CD1c-positive myeloid dendritic cell (primary cell): Measurements from ENCODE around the gene PRKCQ.
A peak's percentile ranks its signal among the peaks of the same experiment; 100 is the strongest.
"Not testable (repeated sequence)": the region's sequence is repeated elsewhere in the genome, so short reads cannot be mapped to it uniquely, and the experiment has no call there.

ENCODE experiments used
- DNase-seq: peaks from one replicate; pipeline ENCODE4 v3.0.0-alpha.2; 2016; ENCODE audit errors: extremely low spot score

PRKCQ gene

DNA sequence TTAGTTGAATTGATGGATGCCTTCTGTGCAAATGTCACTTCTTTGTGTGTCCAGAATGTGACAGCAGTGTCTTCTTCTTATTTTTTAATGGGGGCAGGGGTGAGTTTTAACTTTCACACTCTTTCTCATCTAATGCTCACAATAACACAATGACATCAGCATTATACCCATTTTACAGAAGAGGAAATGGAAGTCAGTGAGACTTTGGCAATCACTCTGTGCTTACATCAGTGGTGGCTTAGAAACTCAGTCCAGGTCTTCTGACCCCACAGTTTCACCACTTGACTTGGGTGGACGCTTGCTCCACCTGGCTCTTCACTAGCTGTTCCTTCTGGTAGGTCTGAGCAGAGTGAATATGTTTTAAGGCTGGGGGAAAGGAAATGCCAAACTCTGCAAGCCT lies 124.0 kb downstream of the PRKCQ start:
- DNase-seq, result no peak

DNA sequence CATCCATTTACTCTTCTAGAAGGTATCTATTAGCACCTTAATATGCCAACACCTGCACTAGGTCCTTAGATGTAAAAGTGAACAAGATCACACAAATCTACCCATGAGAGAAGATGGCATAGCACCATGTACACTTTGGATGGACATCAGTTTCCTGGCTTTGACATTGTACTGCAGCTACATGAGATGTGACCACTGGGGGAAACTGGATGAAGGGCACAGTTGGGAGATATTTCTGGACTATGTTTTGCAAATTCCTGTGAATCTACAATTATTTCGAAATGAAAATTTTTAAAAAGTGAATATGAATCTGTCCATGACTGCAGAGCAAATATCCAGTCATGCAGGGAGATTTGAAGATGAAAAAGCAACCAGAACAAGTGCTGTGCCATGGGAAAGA lies 124.5 kb downstream of the PRKCQ start:
- DNase-seq, result no peak

DNA sequence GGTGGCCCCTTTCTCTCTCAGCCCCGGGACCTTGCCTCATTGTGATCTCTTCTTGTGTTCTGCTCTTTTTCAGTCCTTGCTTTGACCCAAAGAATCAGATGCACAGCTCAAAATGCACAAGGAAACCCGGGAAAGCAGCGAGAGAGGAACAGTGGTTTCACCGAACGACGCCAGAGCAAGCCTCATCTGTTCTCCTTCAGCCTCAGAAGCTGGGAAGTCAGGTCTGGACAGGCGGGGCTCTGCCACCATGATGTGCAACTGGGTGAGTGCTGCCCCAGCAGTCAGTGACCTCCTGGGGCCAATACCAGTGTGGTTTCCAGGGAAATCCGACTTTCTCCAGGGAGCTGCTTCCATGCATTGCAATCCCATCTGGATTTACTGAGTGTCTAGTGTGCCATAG lies 133.4 kb downstream of the PRKCQ start:
- no peak for DNase-seq

DNA sequence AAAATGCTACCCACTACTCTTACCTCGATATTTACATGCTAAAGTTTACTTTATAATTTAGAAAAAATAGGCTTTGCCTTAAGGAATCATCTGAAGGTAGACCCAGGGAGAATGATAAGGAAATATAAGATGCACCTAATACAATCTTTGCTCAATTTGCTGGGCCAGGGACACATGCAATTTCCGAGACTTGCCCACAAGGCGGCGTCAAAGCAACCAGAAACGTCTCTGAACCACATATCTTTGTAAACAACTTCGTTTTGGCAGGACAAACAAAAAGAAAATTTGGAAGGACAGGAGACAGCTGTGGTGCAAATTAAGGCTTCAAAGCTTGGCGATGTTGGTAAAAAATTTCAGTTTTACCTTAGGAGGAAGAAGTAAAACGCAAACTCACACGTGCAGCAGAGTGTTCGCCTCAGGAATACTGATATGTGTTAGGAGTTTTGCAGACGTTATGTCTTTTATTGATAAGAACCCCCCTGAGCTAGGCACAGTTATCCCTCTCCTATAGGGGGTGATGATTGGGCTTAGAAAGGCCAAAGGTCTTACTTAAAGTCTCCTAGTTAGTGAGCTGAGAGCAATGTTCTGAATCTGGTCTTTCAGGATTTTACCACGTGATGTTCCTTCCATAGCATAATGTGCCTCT lies 134.3 kb downstream of the PRKCQ start:
- peak; percentile 48 for DNase-seq

DNA sequence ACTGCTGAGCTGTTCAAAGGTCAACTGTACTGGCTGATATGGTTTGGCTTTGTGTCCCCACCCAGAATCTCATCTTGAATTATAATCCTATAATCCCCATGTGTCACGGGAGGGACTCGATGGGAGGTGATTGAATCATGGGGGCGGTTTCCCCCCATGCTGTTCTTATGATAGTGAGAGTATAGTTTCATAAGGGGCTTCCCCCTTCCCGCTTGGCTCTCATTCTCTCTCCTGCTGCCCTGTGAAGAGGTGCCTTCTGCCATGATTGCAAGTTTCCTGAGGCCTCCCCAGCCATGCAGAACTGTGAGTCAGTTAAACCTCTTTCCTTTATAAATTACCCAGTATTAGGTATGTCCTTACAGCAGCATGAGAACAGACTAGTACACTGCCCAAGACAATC lies 140.2 kb downstream of the PRKCQ start:
- not testable (repeated sequence) for DNase-seq

DNA sequence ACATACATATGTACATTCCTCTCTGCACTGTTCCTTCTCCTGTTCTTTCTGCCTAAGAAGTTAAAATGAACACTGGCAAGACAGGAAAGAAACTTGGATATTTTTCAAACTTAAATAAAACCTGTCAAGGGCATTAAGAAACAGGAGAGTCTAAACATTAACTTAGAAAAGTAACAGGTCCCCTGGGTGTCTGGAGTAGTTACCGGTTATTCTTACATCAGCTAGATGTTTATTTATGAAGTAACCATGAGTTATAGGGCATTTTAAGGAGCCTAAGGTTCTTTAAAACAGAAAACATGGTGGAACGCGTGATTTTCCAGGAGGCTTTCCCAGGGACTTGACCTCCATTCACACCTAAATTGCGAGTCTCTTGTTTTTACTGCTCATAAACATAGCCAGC lies 148.2 kb downstream of the PRKCQ start:
- no peak for DNase-seq

DNA sequence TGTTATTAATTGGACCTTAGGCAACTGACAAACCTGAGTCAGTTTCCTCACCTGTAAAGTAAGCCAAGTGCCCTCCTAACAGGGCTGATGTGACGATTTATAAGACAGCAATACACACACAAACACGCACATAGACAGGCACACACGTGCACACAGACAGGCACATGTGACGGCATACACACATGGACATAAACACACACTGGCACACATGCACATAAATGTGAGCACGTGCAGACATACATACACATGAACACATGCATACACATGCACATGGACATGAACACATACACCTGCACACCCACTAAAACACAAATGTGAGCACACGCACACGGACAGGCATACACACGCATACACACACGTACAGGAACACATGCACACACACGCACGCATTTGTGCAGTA lies 148.9 kb downstream of the PRKCQ start:
- DNase-seq, result no peak

DNA sequence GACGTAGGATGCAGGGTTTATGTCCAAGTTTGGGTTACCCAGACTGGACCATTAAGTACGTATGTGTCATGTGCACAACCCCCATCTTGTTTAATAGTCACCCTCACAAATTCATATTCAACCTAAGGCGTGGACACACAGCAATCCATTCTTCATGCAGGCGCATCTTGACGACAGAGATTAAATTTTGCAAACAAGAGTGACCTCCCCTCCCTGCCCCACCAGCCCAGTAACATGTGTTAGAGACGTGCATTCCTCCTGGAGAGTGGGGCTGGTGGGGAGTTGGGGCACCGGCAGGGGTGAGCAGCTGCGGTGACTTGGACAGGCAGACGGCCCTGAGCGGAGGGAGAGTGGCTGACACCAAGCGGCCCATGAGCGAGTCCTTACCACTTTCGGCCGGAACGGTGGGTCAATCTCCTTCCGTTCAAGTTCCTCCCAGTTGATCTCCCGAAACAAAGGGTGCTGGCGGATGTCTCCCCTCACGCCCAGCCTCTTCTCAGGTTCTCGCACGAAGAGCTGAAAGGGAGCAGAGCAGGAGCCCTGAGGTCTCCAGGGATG lies 149.6 kb downstream of the PRKCQ start:
- no peak for DNase-seq

DNA sequence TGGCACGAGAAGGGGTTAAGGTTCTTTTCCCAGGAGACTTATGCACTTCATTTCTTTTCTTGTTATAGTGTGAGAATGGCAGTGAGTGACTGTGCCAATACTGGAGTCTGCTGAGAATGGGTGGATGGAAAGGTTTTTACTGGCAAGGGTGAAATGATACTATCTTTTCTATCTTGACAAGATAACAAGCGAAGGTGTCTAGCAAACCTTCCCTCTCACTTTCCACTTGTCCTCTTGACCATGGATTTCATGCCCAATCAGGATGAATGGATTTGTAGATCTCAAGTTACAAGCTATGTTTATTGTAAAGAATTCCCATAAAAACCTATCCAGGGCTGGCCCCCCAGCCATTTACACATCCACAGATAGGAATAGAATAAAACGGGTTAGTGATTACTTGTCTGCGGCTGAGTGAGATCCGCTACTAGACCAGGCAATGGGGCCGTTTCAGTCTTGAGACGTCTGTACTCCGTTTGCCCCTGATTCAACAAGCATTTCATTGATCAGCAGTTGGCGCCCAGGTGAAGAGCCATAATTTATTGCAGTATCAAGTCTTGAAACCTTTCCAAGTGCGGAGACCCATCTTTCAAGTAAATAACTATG lies 152.6 kb downstream of the PRKCQ start:
- DNase-seq, result no peak

DNA sequence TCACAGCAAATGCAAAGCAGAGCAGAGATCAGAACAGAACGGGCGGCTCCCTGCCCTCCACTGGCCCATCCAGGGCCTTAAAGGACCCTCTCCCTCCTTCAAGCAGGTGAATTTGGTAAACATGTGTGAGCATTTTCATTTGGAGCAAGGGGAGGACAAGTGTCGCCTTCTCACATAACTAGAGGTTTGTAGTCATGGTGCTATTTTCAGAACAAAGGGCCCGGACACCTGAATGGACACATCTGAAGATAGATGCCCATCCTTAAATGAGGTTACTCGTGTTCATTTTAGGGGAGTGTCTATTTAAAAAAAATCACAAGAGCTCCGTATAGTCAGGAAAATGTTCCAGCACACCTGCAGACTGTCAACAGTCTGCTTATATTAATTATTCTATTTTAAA lies 153.8 kb downstream of the PRKCQ start:
- DNase-seq, result no peak

DNA sequence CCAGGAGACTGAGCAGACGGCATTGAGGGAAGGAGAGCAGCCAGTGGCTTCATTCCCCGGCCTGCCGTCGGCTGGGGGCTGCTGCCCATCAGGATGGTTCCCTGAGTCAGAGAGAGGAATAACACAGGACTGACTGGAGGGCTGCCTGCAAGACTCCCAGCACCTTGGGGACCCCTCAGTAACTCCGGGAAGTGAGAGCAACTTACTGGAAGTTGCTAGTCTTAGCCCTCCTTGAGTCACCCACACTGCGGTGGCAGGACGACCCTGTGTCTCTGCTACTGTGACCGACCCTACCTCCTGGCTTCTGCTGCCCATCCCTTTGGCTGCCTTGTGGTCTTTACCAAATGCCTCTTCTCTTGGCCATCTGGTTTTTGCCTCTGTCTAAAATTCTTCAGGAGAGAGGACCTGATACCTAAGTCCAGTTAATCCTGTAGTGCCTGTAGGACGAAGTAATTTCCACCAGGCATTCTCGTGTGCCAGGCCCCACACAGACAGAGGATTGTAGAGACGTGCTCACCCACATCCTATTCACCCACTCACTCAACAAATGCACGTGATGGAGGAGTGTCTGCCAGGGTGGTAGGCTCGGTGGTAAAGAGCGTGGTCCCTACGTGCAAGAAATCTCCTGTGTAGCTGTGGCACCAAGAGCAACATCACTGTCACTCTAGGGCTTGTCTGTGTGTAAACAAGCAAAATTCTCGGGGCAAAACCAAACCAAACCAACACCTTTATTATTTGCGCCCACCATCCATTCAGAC lies 156.5 kb downstream of the PRKCQ start:
- DNase-seq, result no peak

DNA sequence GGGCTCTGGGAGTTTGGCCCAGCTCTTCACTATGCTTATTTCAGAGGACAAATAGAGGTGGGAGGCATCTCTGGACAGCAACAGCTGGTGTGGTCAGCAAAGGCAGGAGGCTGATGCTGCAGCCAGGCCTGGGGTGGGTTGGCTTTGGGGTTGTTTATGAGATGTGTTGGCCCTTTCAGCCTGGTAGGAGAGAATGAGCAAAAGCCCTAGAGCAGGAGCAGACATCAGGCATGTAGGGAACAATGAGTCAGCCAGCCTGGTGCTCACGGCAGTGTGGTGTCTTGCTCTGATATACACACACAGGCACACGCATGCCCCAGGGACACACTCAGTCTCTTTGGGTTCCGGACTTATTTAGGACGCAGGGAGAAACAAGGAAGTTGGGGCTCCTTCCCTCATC lies 157.1 kb downstream of the PRKCQ start:
- DNase-seq, result no peak

DNA sequence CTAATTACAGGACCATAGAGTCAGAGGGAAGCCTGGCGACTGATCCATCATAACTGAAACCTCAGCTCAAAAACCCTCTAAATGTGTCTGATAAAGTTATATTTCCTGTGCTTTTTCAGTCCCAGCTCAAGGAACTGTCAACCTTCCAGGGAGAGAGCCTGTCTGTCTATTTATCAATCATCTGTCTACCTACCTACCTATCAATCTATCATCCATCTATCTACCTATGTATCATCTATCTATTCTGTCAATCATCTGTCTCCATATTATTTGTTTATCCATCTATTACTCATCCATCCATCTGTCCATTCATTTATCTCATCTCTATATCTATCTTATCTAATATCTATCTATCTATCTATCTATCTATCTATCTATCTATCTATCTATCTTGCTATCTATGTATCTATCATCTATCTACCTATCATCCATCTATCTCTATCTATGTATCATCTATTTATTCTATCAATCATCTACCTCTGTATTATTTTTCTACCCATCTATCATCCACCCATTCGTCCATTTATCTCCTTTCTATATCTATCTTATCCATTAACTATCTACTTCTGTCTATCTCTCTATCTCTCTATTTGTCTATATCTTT lies 161.4 kb downstream of the PRKCQ start:
- DNase-seq, result no peak

DNA sequence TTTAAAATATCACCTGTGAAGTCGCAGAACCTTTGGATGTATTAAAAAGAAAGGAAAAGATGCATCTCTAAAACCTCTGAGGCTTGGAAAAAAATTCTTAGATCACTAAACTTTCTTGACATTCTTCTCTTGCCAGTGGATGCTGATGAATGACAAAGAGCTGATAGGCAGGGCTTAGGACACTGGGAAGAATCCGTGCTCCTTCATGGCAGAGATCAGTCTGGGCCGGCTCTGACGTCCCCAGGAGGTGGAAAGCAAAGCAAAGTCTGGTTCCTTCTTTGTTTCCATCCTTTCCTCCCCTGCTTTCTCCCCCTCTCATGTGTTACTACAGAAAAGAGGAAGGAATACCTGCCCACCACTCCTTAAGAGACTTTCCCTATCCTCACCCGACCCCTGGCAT lies 161.9 kb downstream of the PRKCQ start:
- DNase-seq, result no peak

DNA sequence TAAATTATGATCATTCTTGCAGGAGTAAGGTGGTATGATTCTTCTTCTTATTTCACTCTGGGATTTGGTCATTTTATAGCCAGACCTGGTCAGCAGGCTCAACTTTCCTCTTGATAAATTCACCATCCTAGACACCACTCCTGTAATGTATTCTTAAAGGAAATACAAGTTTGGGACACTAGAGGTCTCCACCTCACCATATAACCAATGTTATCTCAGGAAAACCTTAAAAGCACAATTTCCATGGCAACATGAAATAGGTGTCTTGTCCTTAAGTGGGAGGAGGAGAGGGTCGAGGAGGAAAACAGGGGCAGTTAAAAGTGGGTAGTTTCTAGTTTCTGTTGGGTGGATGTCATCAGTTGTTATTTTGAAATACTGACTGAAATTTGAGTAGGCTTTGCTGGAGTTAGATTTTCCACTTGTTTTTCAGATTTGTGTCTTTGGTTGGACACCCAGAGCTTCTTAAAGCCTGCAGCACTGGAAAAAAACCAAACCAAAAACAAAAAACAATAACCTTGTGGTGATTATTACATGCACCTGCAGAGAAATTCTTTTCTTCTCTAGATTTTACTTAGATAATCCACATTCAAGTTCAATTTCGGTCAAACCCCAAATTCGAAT lies 163.1 kb downstream of the PRKCQ start:
- DNase-seq, result peak; percentile 73

DNA sequence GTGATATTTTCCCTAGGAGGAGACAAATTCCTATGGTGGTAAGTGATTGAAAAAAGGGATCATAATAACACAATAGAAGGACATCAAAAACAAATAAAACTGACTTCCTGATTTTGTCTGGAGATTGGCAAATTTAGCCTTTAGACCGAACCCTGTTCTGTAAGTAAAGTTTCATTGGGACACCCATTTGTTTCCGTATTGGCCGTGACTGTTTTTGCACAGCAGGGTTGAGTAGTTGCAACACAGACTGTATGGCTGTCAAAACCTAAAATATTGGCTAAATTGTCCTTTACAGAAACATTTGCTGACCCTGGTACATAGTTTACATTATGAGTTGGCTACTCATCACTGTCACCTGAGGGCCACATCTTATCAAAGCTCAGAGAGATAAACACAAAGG lies 168.6 kb downstream of the PRKCQ start:
- no peak for DNase-seq

DNA sequence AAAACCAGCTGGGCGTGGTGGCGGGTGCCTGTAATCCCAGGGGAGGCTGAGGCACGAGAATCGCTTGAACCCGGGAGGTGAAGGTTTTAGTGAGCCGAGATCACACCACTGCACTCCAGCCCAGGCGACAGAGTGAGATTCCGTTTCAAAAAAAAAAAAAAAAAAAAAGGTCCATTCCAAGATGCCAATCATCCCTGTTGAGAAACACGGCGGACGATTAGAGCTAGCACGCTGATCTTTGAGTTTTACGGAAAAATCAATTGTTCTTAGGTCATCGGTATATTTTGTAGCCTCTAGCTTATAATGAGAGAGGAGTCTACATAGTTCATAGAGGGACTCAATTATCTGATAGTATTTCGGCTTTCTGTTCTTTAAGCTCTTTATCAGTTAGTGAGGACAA lies 169.2 kb downstream of the PRKCQ start:
- DNase-seq, result no peak

DNA sequence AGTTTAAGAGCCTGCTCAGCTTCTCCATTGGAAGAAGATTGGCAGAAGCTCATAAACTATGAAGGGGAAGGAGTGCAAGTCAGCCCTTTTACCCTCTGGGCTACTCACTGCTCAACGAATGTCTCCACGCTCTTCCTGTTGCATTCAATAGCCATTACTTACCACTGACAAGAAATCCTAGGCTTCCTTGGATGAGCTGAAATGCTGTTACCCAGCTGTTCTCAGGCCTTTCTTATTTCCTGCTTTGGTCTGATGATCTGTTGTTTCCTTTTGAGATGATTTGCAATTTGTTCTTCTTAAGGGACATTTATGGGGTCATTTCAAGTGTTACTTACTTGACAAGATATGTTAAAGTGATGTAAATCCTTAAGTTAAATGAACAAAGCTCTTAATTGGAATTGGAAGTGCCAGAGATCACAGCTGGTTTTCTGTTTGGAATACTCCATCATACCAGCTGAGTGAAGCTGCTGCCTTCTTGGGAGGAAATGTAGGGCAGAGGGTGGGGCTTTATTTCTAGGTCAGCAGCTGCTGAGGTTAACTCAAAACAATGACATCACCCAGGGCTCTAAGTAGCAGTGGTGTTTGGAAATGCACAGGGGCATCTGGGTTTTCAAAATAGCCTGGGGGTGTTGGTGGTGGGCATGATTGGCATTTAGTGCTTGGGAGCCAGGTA lies 170.0 kb downstream of the PRKCQ start:
- DNase-seq, result peak; percentile 39

DNA sequence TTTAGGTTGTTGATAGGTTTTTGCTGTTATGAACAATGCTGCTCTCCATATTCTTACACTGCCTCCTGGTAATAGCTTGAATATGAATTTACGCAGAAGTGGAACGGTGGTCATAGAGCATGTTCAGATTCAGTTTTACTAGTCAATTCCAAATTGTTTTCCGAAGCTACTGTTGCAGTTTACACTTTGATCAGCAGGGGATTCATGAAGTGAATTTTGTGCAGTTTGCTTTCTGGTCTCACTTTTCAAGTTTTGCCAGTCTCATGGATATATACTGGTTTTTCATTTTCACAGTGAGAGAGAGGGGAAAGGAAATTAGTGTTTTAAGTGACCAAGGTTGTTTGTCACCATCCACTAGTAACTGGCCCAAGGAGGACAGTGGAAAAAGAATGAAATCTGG lies 171.3 kb downstream of the PRKCQ start:
- no peak for DNase-seq

DNA sequence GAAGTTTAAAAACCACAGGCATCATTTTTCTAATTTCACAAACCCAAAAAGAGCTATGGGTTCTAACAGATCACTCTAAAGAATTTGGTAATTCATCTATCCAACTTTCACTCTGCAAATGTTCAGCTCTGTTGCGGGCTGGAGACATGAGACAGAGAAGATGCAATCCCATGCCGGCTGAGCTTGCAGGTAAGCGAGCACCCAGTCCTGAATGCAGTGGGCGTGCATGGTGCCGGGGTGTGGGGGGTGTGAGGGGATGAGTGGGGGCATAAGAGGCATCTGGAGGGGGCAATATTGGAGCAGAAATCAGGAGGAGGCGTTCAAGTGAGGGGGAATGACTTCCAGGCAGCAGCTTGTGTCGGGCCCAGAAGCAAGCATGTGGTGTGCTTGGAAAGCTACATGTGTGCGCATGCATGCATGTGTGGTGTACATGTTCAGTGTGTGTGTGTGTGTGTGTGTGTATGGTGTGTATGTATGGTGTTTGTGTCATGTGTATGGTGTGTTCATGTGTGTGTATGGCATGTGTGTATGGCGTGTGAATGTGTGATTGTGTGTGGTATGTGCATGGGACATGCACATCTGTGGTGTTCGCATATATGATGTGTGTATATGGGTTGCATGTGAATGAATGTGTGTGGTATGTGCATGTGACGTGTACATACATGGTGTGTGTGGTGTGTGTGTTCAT lies 172.9 kb downstream of the PRKCQ start:
- DNase-seq, result no peak
